ENCODE results near the gene HCAR3. TPM values are rescaled to one million over a fixed set of nuclear protein-coding genes. Genes with fewer than 3 reads are reported as not detected.

Gene HCAR3
- total and polyA plus RNA-seq, 7 donors, result 0.14 to 0.69 (median 0.64) TPM; not detected in 3

- Histone ChIP-seq H3K36me3 (no peaks in the 10 kb centered on the region), H3K4me3 (no peak overlapping the region), H3K4me1 (no peaks in the 10 kb centered on the region), H3K9me3 (no peaks in the 10 kb centered on the region), H3K27ac (no peak overlapping the region), H3K27me3 (no peaks in the 10 kb centered on the region)
- intact Hi-C loops (cut with DNase I), result no loop called here
- no peak for DNase-seq
- WGBS, 2 donors, result 90 to 93% methylated on average over 27 of the region's 27 CpGs
- no peak for TF ChIP-seq POLR2A (IDR thresholded peaks at IDR 0.05)
- no peak for TF ChIP-seq CTCF (IDR thresholded peaks at IDR 0.05)
- TF ChIP-seq EP300 (IDR thresholded peaks at IDR 0.05), result no peak
- TF ChIP-seq POLR2AphosphoS5 (IDR thresholded peaks at IDR 0.05), result no peak
Measured at GRCh38 chr12:122729583-122730214, 13.1 kb upstream of the HCAR3 start.

GRCh38 chr12:122726080-122726558, 9.5 kb upstream of the HCAR3 start:
- intact Hi-C loops (cut with DNase I), result no loop called here
- Histone ChIP-seq H3K27ac (no peak overlapping the region), H3K36me3 (no peaks in the 10 kb centered on the region), H3K4me3 (no peak overlapping the region), H3K4me1 (no peaks in the 10 kb centered on the region), H3K9me3 (no peaks in the 10 kb centered on the region), H3K27me3 (no peaks in the 10 kb centered on the region)
- no peak for TF ChIP-seq EP300 (IDR thresholded peaks at IDR 0.05)
- no peak for TF ChIP-seq CTCF (IDR thresholded peaks at IDR 0.05)
- no peak for TF ChIP-seq POLR2A (IDR thresholded peaks at IDR 0.05)
- no peak for TF ChIP-seq POLR2AphosphoS5 (IDR thresholded peaks at IDR 0.05)
- WGBS, 2 donors, result 33 to 63% methylated on average over 5 of the region's 5 CpGs
- DNase-seq, result no peak

- no peak overlapping the region for H3K27ac ChIP-seq
- WGBS, 2 donors, result 79 to 90% methylated on average over 6 of the region's 6 CpGs
- H3K4me3 ChIP-seq, result no peak overlapping the region
- TF ChIP-seq POLR2A (IDR thresholded peaks at IDR 0.05), result no peak
- no peak for TF ChIP-seq EP300 (IDR thresholded peaks at IDR 0.05)
- TF ChIP-seq CTCF (IDR thresholded peaks at IDR 0.05), result no peak
- TF ChIP-seq POLR2AphosphoS5 (IDR thresholded peaks at IDR 0.05), result no peak
- no peak for DNase-seq
- no peaks in the 10 kb centered on the region for H3K36me3 ChIP-seq
- no peaks in the 10 kb centered on the region for H3K4me1 ChIP-seq
- H3K27me3 ChIP-seq, result no peaks in the 10 kb centered on the region
- intact Hi-C loops (cut with DNase I), result no loop called here
- no peaks in the 10 kb centered on the region for H3K9me3 ChIP-seq
Measured at GRCh38 chr12:122725452-122726079, 9.0 kb upstream of the HCAR3 start.

- 88 to 91% methylated on average over 12 of the region's 12 CpGs for WGBS, 2 donors
- no peak for DNase-seq
- TF ChIP-seq POLR2AphosphoS5 (IDR thresholded peaks at IDR 0.05), result no peak
- TF ChIP-seq POLR2A (IDR thresholded peaks at IDR 0.05), result no peak
- no peak for TF ChIP-seq CTCF (IDR thresholded peaks at IDR 0.05)
- no peak for TF ChIP-seq EP300 (IDR thresholded peaks at IDR 0.05)
Measured at GRCh38 chr12:122724641-122725243, 8.1 kb upstream of the HCAR3 start.

More at GRCh38 chr12:122724641-122725243, 8.1 kb upstream of the HCAR3 start:
- Histone ChIP-seq H3K27ac (no peak overlapping the region), H3K9me3 (no peaks in the 10 kb centered on the region), H3K36me3 (no peaks in the 10 kb centered on the region), H3K4me3 (no peak overlapping the region), H3K4me1 (no peaks in the 10 kb centered on the region), H3K27me3 (no peaks in the 10 kb centered on the region)
- intact Hi-C loops (cut with DNase I), result no loop called here

Data from sigmoid colon (tissue), 7 donors.